GM23338 (cell line): ENCODE data around the gene DHRS7B. TPM values are rescaled to one million over a fixed set of nuclear protein-coding genes. Genes with fewer than 3 reads are reported as not detected.
A peak's percentile ranks its signal among the peaks of the same experiment; 100 is the strongest.

Source experiments
- ATAC-seq: fragments of 200-7000 bp; cut with Tn5 transposase; 3 replicates; pipeline ENCODE4 v1.9.1; 2020
- DNase-seq: peaks from one replicate; pipeline ENCODE4 v3.0.0-alpha.2; 2015; ENCODE audit warnings: low spot score
- H2AFZ ChIP-seq: fragments of 200-600 bp; sonication (generic); 2 replicates; pipeline ENCODE4 v1.8.0; 2016; ENCODE audit warnings: antibody characterized with exemption, mild to moderate bottlenecking, moderate library complexity
- H3F3A ChIP-seq: fragments of 200-600 bp; sonication (generic); replicated peaks from 2 replicates; pipeline ENCODE4 v1.8.0; 2017; ENCODE audit warnings: antibody characterized with exemption, mixed run types, low read depth
- H3K27ac ChIP-seq: fragments of 200-600 bp; sonication (generic); 2 replicates; pipeline ENCODE4 v1.6.1; 2016; ENCODE audit warnings: low read depth
- H3K27me3 ChIP-seq: fragments of 200-600 bp; sonication (generic); 2 replicates; pipeline ENCODE4 v1.8.0; 2016; ENCODE audit warnings: mild to moderate bottlenecking, mixed run types, moderate library complexity; ENCODE audit not compliant: insufficient read depth
- H3K36me3 ChIP-seq: fragments of 200-600 bp; sonication (generic); 2 replicates; pipeline ENCODE4 v1.8.0; 2016; ENCODE audit warnings: mild to moderate bottlenecking; ENCODE audit not compliant: insufficient read depth
- H3K4me1 ChIP-seq: fragments of 200-600 bp; sonication (generic); 2 replicates; pipeline ENCODE4 v1.8.0; 2016; ENCODE audit warnings: mild to moderate bottlenecking, moderate library complexity; ENCODE audit not compliant: insufficient read depth
- H3K4me2 ChIP-seq: fragments of 200-600 bp; sonication (generic); 2 replicates; pipeline ENCODE4 v1.7.1; 2017; ENCODE audit warnings: mixed run types
- H3K4me3 ChIP-seq: fragments of 200-600 bp; sonication (generic); 2 replicates; pipeline ENCODE4 v1.6.1; 2016; ENCODE audit warnings: mixed run types
- H3K79me2 ChIP-seq: fragments of 200-600 bp; sonication (generic); replicated peaks from 2 replicates; pipeline ENCODE4 v1.8.0; 2017; ENCODE audit warnings: mild to moderate bottlenecking; ENCODE audit not compliant: insufficient read depth
- H3K9me2 ChIP-seq: fragments of 200-600 bp; sonication (generic); 2 replicates; pipeline ENCODE4 v1.8.0; 2017; ENCODE audit not compliant: insufficient read depth
- H4K20me1 ChIP-seq: fragments of 200-600 bp; sonication (generic); replicated peaks from 2 replicates; pipeline ENCODE4 v1.8.0; 2017; ENCODE audit warnings: mild to moderate bottlenecking; ENCODE audit not compliant: insufficient read depth
- H3K27ac Mint-ChIP-seq: 2 replicates; pipeline ENCODE4 v1.8.0; 2020; ENCODE audit warnings: inconsistent platforms, mild to moderate bottlenecking, moderate library complexity, mixed read lengths
- H3K27me3 Mint-ChIP-seq: 3 replicates; pipeline ENCODE4 v1.8.0; 2022; ENCODE audit warnings: low read depth, mild to moderate bottlenecking, moderate library complexity, mixed read lengths, inconsistent platforms; ENCODE audit not compliant: insufficient read depth, poor library complexity
- H3K36me3 Mint-ChIP-seq: 3 replicates; pipeline ENCODE4 v1.8.0; 2021; ENCODE audit warnings: low read depth, mild to moderate bottlenecking, inconsistent platforms, moderate library complexity, mixed read lengths
- H3K4me1 Mint-ChIP-seq: 3 replicates; pipeline ENCODE4 v1.8.0; 2020; ENCODE audit warnings: mild to moderate bottlenecking, inconsistent platforms, mixed read lengths
- H3K4me3 Mint-ChIP-seq: 3 replicates; pipeline ENCODE4 v1.8.0; 2021; ENCODE audit warnings: moderate library complexity, mild to moderate bottlenecking, inconsistent platforms, mixed read lengths
- H3K9me3 Mint-ChIP-seq: 3 replicates; pipeline ENCODE4 v1.8.0; 2020; ENCODE audit warnings: moderate library complexity, mild to moderate bottlenecking, inconsistent platforms, mixed read lengths
- CREB1 ChIP-seq: fragments of 250-450 bp; sonication (Bioruptor Pico); IDR thresholded peaks from 2 replicates; pipeline ENCODE4 v1.5.0; 2020; ENCODE audit warnings: low read depth, mild to moderate bottlenecking, moderate library complexity
- ETS1 ChIP-seq: IDR thresholded peaks from 2 replicates; pipeline ENCODE4 v1.6.1; 2016; ENCODE audit warnings: antibody characterized with exemption
- EZH2phosphoT487 ChIP-seq: fragments of 200-600 bp; sonication (generic); IDR thresholded peaks from one replicate; pipeline ENCODE4 v1.8.1; 2018; ENCODE audit warnings: antibody characterized with exemption; ENCODE audit not compliant: unreplicated experiment
- JUNB ChIP-seq: IDR thresholded peaks from one replicate; pipeline ENCODE4 v1.6.1; 2016; ENCODE audit warnings: antibody characterized with exemption; ENCODE audit not compliant: unreplicated experiment
- NANOG ChIP-seq: IDR thresholded peaks from 2 replicates; pipeline ENCODE4 v1.6.1; 2016; ENCODE audit warnings: antibody characterized with exemption, borderline replicate concordance
- POLR2AphosphoS5 ChIP-seq: IDR thresholded peaks from 2 replicates; pipeline ENCODE4 v1.6.1; 2016; ENCODE audit warnings: antibody characterized with exemption, low read depth
- STAT1 ChIP-seq: IDR thresholded peaks from one replicate; pipeline ENCODE4 v1.6.1; 2016; ENCODE audit warnings: antibody characterized with exemption; ENCODE audit not compliant: unreplicated experiment
- ZNF331 ChIP-seq: fragments of 250-450 bp; sonication (Bioruptor Pico); IDR thresholded peaks from 2 replicates; pipeline ENCODE4 v1.5.0; 2020; ENCODE audit warnings: low read depth, mild to moderate bottlenecking, moderate library complexity
- polyA plus RNA-seq: library from polyadenylated mRNA; unstranded; fragments of >200 nt; fragmentation: Nextera tagmentation; extraction: Ambion mirVana; gene quantifications from 2 replicates; pipeline ENCODE4 v1.2.1, GENCODE V29; 2016
- total RNA-seq: library from RNA; depleted of rRNA; stranded (reverse); fragments of >200 nt; shearing (Covaris generic); gene quantifications from 2 replicates; pipeline ENCODE4 v1.2.3, GENCODE V29; 2014
- TF ChIP-seq, protein P1 (sequence below): fragments of 250-450 bp; sonication (Bioruptor Pico); IDR thresholded peaks from 2 replicates; pipeline ENCODE4 v1.5.0; 2020; ENCODE audit warnings: mild to moderate bottlenecking, moderate library complexity

DHRS7B gene
- total and polyA plus RNA-seq, 2 experiments from 2014 or later: 26.6 to 27.9 TPM

GRCh38 chr17:21100636-21101035, 26.1 kb upstream of the DHRS7B start (continued):
- TF ChIP-seq, protein P1, sequence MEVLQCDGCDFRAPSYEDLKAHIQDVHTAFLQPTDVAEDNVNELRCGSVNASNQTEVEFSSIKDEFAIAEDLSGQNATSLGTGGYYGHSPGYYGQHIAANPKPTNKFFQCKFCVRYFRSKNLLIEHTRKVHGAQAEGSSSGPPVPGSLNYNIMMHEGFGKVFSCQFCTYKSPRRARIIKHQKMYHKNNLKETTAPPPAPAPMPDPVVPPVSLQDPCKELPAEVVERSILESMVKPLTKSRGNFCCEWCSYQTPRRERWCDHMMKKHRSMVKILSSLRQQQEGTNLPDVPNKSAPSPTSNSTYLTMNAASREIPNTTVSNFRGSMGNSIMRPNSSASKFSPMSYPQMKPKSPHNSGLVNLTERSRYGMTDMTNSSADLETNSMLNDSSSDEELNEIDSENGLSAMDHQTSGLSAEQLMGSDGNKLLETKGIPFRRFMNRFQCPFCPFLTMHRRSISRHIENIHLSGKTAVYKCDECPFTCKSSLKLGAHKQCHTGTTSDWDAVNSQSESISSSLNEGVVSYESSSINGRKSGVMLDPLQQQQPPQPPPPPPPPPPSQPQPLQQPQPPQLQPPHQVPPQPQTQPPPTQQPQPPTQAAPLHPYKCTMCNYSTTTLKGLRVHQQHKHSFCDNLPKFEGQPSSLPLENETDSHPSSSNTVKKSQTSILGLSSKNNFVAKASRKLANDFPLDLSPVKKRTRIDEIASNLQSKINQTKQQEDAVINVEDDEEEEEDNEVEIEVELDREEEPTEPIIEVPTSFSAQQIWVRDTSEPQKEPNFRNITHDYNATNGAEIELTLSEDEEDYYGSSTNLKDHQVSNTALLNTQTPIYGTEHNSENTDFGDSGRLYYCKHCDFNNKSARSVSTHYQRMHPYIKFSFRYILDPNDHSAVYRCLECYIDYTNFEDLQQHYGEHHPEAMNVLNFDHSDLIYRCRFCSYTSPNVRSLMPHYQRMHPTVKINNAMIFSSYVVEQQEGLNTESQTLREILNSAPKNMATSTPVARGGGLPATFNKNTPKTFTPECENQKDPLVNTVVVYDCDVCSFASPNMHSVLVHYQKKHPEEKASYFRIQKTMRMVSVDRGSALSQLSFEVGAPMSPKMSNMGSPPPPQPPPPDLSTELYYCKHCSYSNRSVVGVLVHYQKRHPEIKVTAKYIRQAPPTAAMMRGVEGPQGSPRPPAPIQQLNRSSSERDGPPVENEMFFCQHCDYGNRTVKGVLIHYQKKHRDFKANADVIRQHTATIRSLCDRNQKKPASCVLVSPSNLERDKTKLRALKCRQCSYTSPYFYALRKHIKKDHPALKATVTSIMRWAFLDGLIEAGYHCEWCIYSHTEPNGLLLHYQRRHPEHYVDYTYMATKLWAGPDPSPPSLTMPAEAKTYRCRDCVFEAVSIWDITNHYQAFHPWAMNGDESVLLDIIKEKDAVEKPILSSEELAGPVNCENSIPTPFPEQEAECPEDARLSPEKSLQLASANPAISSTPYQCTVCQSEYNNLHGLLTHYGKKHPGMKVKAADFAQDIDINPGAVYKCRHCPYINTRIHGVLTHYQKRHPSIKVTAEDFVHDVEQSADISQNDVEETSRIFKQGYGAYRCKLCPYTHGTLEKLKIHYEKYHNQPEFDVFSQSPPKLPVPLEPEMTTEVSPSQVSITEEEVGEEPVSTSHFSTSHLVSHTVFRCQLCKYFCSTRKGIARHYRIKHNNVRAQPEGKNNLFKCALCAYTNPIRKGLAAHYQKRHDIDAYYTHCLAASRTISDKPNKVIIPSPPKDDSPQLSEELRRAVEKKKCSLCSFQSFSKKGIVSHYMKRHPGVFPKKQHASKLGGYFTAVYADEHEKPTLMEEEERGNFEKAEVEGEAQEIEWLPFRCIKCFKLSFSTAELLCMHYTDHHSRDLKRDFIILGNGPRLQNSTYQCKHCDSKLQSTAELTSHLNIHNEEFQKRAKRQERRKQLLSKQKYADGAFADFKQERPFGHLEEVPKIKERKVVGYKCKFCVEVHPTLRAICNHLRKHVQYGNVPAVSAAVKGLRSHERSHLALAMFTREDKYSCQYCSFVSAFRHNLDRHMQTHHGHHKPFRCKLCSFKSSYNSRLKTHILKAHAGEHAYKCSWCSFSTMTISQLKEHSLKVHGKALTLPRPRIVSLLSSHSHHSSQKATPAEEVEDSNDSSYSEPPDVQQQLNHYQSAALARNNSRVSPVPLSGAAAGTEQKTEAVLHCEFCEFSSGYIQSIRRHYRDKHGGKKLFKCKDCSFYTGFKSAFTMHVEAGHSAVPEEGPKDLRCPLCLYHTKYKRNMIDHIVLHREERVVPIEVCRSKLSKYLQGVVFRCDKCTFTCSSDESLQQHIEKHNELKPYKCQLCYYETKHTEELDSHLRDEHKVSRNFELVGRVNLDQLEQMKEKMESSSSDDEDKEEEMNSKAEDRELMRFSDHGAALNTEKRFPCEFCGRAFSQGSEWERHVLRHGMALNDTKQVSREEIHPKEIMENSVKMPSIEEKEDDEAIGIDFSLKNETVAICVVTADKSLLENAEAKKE (CRISPR knock-in tag): no peak
- TF ChIP-seq EZH2phosphoT487 (no peak), STAT1 (no peak)

- H3K4me1 Mint-ChIP-seq: peaks cover 34% of the 10 kb centered on the region
- H3K27ac Mint-ChIP-seq: no peak overlapping the region
- H3F3A ChIP-seq: no peaks in the 10 kb centered on the region
- no peak for ATAC-seq
- H3K9me3 Mint-ChIP-seq: peaks cover 9% of the 10 kb centered on the region
- H3K4me3 ChIP-seq: no peak overlapping the region
- H3K27me3 ChIP-seq: no peaks in the 10 kb centered on the region
- no peaks in the 10 kb centered on the region for H4K20me1 ChIP-seq
- H3K36me3 ChIP-seq: no peaks in the 10 kb centered on the region
- no peaks in the 10 kb centered on the region for H3K79me2 ChIP-seq
- peaks cover 42% of the 10 kb centered on the region for H3K4me1 ChIP-seq
- H3K36me3 Mint-ChIP-seq: peaks cover 5% of the 10 kb centered on the region
- H3K4me3 Mint-ChIP-seq: no peak overlapping the region
- DNase-seq: no peak
- H2AFZ ChIP-seq: no peak overlapping the region
- H3K9me2 ChIP-seq: no peaks in the 10 kb centered on the region
- H3K27me3 Mint-ChIP-seq: peaks cover 5% of the 10 kb centered on the region
- no peak overlapping the region for H3K4me2 ChIP-seq
- H3K27ac ChIP-seq: 0 out of 2 replicates have a peak overlapping the region, but pooled peaks have one; percentile 45
- no peak for TF ChIP-seq ZNF331 (CRISPR knock-in tag)
- TF ChIP-seq, protein P1 (CRISPR knock-in tag): no peak
- no peak for TF ChIP-seq CREB1 (CRISPR knock-in tag)
- no peak for TF ChIP-seq EZH2phosphoT487
- TF ChIP-seq ETS1: no peak
- no peak for TF ChIP-seq JUNB
- TF ChIP-seq STAT1: no peak
- TF ChIP-seq POLR2AphosphoS5: no peak
- TF ChIP-seq NANOG: no peak
Observed at GRCh38 chr17:21104608-21105007, 22.2 kb upstream of the DHRS7B start.
